ENCODE measurements around the gene VIPAS39. TPM values are rescaled to one million over a fixed set of nuclear protein-coding genes. Genes with fewer than 3 reads are reported as not detected.

Gene VIPAS39
- total RNA-seq, 1 donor from 2014 or later: 21.9 TPM

DNA sequence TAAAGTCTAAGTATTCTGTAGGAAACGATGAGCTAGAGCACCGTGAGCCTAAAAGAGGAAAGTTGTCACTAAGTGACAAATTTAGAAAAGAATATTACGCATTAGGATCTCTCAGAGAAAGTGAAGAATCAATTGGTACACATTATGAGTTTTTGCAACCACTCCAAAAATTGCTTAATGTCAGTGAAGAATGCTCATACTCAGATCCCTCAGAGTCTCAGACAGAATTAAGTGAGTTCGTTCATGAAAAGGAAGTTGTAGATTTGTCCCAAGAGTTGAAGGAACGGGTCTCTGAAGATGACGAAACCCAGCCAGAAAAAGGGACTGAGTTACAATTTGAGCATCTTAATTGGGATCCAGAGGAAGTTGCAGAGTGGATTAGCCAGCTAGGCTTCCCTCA, 78.7 kb downstream of the VIPAS39 start:
- DNase-seq (ENCODE audit: extremely low spot score in 2 of 2): no peak
- no peak overlapping the region for H3K27ac ChIP-seq
- no peaks in the 10 kb centered on the region for H3K36me3 ChIP-seq
- intact Hi-C loops (cut with DNase I): no loop called here
- TF ChIP-seq POLR2A (IDR thresholded peaks at IDR 0.05) (no peak), POLR2AphosphoS5 (IDR thresholded peaks at IDR 0.05; ENCODE audit: insufficient read depth in 1 of 2, low read depth in 1 of 2) (no peak)
- TF ChIP-seq, protein P1, sequence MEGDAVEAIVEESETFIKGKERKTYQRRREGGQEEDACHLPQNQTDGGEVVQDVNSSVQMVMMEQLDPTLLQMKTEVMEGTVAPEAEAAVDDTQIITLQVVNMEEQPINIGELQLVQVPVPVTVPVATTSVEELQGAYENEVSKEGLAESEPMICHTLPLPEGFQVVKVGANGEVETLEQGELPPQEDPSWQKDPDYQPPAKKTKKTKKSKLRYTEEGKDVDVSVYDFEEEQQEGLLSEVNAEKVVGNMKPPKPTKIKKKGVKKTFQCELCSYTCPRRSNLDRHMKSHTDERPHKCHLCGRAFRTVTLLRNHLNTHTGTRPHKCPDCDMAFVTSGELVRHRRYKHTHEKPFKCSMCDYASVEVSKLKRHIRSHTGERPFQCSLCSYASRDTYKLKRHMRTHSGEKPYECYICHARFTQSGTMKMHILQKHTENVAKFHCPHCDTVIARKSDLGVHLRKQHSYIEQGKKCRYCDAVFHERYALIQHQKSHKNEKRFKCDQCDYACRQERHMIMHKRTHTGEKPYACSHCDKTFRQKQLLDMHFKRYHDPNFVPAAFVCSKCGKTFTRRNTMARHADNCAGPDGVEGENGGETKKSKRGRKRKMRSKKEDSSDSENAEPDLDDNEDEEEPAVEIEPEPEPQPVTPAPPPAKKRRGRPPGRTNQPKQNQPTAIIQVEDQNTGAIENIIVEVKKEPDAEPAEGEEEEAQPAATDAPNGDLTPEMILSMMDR (IDR thresholded peaks at IDR 0.05): no peak
- H3K27me3 ChIP-seq: no peaks in the 10 kb centered on the region
- peaks cover 21% of the 10 kb centered on the region for H3K4me1 ChIP-seq
- no peaks in the 10 kb centered on the region for H3K9me3 ChIP-seq
- H3K4me3 ChIP-seq: no peak overlapping the region

DNA sequence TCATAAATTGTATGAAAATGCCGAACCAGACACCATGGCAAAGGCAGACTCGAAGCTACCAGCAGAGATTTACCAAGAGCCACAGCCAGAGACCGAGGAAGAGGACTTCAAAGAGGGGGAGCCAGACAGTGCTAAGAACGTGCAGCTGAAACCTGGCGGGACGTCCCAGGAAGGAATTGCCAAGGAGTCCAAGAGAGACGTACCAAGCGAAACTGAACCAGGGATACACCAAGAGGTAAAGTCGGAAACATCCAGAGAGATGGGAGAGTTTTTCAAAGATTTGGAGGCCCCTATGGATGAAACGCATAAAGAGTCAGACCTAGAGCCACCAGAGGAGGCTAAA, 79.9 kb downstream of the VIPAS39 start:
- Histone ChIP-seq H3K4me1 (peaks cover 21% of the 10 kb centered on the region), H3K9me3 (no peaks in the 10 kb centered on the region), H3K4me3 (peak overlapping the region; percentile 60 to 69), H3K27me3 (no peaks in the 10 kb centered on the region), H3K27ac (no peak overlapping the region), H3K36me3 (no peaks in the 10 kb centered on the region)
- intact Hi-C loops (cut with DNase I): no loop called here
- DNase-seq (ENCODE audit: extremely low spot score in 2 of 2): no peak
- TF ChIP-seq POLR2AphosphoS5 (IDR thresholded peaks at IDR 0.05; ENCODE audit: insufficient read depth in 1 of 2, low read depth in 1 of 2) (no peak), POLR2A (IDR thresholded peaks at IDR 0.05) (no peak)
- TF ChIP-seq, protein P1 (IDR thresholded peaks at IDR 0.05): no peak

DNA sequence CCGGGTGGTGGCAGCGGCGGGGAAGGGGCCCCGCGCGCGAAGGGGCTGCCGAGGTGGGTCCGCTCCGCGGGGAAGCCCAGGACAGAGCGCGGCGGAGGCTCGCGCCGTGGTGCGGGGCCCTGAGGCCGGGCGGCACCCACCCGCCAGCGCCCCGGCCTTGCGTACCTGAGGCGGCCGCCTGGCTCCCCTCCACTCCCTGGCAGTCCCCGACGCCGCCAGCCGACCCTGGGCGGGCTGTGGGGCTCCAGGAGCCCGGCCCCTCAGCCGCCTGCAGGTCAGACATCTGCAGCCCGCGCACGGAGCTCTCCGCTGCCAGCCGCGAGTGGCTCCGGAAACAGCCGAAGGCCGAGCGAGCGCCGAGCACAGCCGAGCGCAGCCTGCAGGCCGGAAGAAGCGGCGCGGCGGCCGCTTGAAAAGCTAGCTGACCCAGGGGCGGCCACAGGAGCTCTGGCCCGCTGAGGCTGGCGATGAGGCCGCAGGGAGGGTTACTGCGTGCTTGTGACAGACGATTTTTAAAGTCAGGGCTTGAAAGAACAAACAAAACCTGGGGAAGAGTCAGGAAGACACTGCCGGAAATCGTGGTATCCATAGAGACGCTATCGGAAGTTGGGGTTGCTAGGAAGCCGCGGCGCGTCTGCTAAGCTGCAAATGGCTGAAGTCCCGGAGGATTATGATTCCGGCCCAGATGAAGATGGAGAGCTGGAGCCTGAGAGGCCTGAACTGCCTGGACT, 80.5 kb downstream of the VIPAS39 start, which contains the start of the genes SAMD15 and TMED8:
Gene SAMD15 (plus strand): TSS at position 609 of the 731 bp plus-strand sequence. CDS start 40 bp downstream, at position 649.
Gene TMED8 (minus strand): TSS at position 324 of the 731 bp plus-strand sequence. CDS start 41 bp downstream, at position 283.
- DNase-seq (ENCODE audit: extremely low spot score in 2 of 2): peak in 1 of 2 donors; percentile 87
- intact Hi-C loops (cut with DNase I): no loop called here
- peak within 1 kb of the TSS; percentile 78 for H3K27ac ChIP-seq
- H3K27me3 ChIP-seq: no peaks in the 10 kb centered on the region
- H3K4me1 ChIP-seq: peaks cover 21% of the 10 kb centered on the region
- TF ChIP-seq, protein P1 (IDR thresholded peaks at IDR 0.05): peak in 1 of 3 experiments; percentile 6
- TF ChIP-seq POLR2AphosphoS5 (IDR thresholded peaks at IDR 0.05; ENCODE audit: insufficient read depth in 1 of 2, low read depth in 1 of 2) (peak; percentile 68 to 72), POLR2A (IDR thresholded peaks at IDR 0.05) (no peak)
- no peaks in the 10 kb centered on the region for H3K9me3 ChIP-seq
- H3K4me3 ChIP-seq: peak within 1 kb of the TSS; percentile 60 to 69
- H3K36me3 ChIP-seq: no peaks in the 10 kb centered on the region

Small RNA genes lying within 50 kb of the gene (small RNA-seq; reads per million reads assigned to genes)
- not detected for gene RF00404

Other genes starting within 250 kb of the VIPAS39 start
- gene NGB, start 186.4 kb downstream of the VIPAS39 start, total RNA-seq: 1.7 TPM
- gene POMT2, start 136.7 kb downstream of the VIPAS39 start, total RNA-seq: 33.1 TPM
- 26.3 TPM for gene GSTZ1, start 136.6 kb downstream of the VIPAS39 start, total RNA-seq
- 8.6 TPM for gene TMED8, start 80.5 kb downstream of the VIPAS39 start, total RNA-seq
- not detected for gene SAMD15, start 80.2 kb downstream of the VIPAS39 start, total RNA-seq
- not detected for gene NOXRED1, start 34.1 kb downstream of the VIPAS39 start, total RNA-seq
- 85.9 TPM for gene AHSA1, start 492 bp upstream of the VIPAS39 start, total RNA-seq
- gene ISM2, start 41.2 kb upstream of the VIPAS39 start, total RNA-seq: 3.9 TPM
- gene SPTLC2, start 159.0 kb upstream of the VIPAS39 start, total RNA-seq: 23.1 TPM